Spleen (tissue), 7 donors: ENCODE measurements around the gene RMI2.

Experiments
- CTCF ChIP-seq, 11 experiments: fragments of 200-600 bp in 7 of 11; fragments of 450-650 bp in 4 of 11; sonication (generic) in 4 of 11; IDR thresholded peaks in 8 of 11; conservative IDR thresholded peaks in 3 of 11; 1 replicate in 7 of 11; 2 replicates in 4 of 11; pipeline versions ENCODE4 v1.4.0 to v1.8.0; 2016 to 2021; ENCODE audit warnings: antibody characterized with exemption in 11 of 11, inconsistent platforms in 4 of 11, mild to moderate bottlenecking in 1 of 11
- POLR2A ChIP-seq, 3 donors: fragments of 450-650 bp; IDR thresholded peaks; one replicate each; pipeline ENCODE4 v1.5.1; 2017; ENCODE audit warnings: antibody characterized with exemption in 3 of 3, mild to moderate bottlenecking in 1 of 3
- donor health status: DM: no; HTN: no; CAD: no; lungs with moderate emphysema.
- donor health status: DM: no; HTN: no; CAD: no.
- donor health status: DM: no; HTN: no; CAD: no.

DNA sequence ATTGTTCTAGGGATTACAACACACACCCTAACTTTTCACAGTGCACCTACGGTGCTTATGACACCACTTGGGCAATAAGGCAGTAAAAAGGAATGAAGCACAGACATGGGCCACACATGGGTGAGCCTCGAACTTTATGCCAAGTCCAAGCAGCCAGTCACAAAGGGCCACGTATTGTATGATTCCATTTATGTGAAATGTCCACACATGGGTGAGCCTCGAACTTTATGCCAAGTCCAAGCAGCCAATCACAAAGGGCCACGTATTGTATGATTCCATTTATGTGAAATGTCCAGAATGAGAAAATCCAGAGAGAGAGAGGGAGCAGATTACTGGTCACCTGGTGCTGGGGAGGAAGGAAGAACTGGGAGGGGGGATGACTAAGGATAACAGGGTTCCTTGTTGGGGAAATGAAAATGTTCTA, 22.2 kb downstream of the RMI2 start:
- TF ChIP-seq POLR2A (IDR thresholded peaks at IDR 0.05) (no peak), CTCF (IDR thresholded peaks at IDR 0.05 in 8 of 11, conservative IDR thresholded peaks at IDR 0.05 in 3 of 11) (no peak)
